ENCODE data around the gene CUBN.

- TF ChIP-seq CTCF (IDR thresholded peaks at IDR 0.05) (no peak), ZFP36 (IDR thresholded peaks at IDR 0.05; ENCODE audit: borderline replicate concordance, partially characterized antibody) (no peak), MAX (IDR thresholded peaks at IDR 0.05) (no peak), CEBPB (IDR thresholded peaks at IDR 0.05) (no peak), FOSL2 (IDR thresholded peaks at IDR 0.05) (no peak), FOSL2 (CRISPR knock-in tag; IDR thresholded peaks at IDR 0.05) (no peak), EP300 (IDR thresholded peaks at IDR 0.05) (no peak), RFX5 (IDR thresholded peaks at IDR 0.05) (no peak), USF2 (IDR thresholded peaks at IDR 0.05) (no peak), CHD2 (IDR thresholded peaks at IDR 0.05; ENCODE audit: low read length, partially characterized antibody) (no peak), ESRRA (IDR thresholded peaks at IDR 0.05; ENCODE audit: borderline replicate concordance, low read length) (no peak), JUNB (IDR thresholded peaks at IDR 0.05) (no peak)
Observed at GRCh38 chr10:17031637-17032635, 97.7 kb downstream of the CUBN start.
